HT-29 (cell line): ENCODE data around the gene EDEM2. TPM values are rescaled to one million over a fixed set of nuclear protein-coding genes. Genes with fewer than 3 reads are reported as not detected.
"Not testable (repeated sequence)": the region's sequence is repeated elsewhere in the genome, so short reads cannot be mapped to it uniquely, and the experiment has no call there.

Source experiments
- DNase-seq: peaks from one replicate; pipeline ENCODE4 v3.0.0-alpha.2; 2015; ENCODE audit warnings: low spot score
- small RNA-seq: library from RNA; depleted of rRNA; stranded (forward); fragments of <200 nt; gene quantifications from one replicate; pipeline ENCODE3, GENCODE V24; 2014
- total RNA-seq: library from RNA; depleted of rRNA; stranded (reverse); fragments of >200 nt; shearing (Covaris generic); gene quantifications from 2 replicates; pipeline ENCODE4 v1.2.3, GENCODE V29; 2014; rRNA removed

The EDEM2 gene
- total RNA-seq, 1 experiment from 2014 or later, result 38.0 TPM

- DNase-seq, result no peak
Measured at GRCh38 chr20:35087791-35088190, 59.3 kb downstream of the EDEM2 start.

- DNase-seq, result no peak
Measured at GRCh38 chr20:35087355-35087754, 59.8 kb downstream of the EDEM2 start.

- no peak for DNase-seq
Measured at GRCh38 chr20:35085477-35086225, 61.5 kb downstream of the EDEM2 start.

GRCh38 chr20:35084998-35085397, 62.1 kb downstream of the EDEM2 start:
- DNase-seq, result no peak

GRCh38 chr20:35080348-35080642, 66.8 kb downstream of the EDEM2 start:
- DNase-seq, result not testable (repeated sequence)

GRCh38 chr20:35079472-35080347, 67.4 kb downstream of the EDEM2 start:
- DNase-seq, result no peak

GRCh38 chr20:35077872-35078271, 69.3 kb downstream of the EDEM2 start:
- no peak for DNase-seq

GRCh38 chr20:35077341-35077740, 69.8 kb downstream of the EDEM2 start:
- no peak for DNase-seq

- DNase-seq, result not testable (repeated sequence)
Measured at GRCh38 chr20:35071436-35072153, 75.5 kb downstream of the EDEM2 start.

- no peak for DNase-seq
Measured at GRCh38 chr20:35066194-35066593, 80.9 kb downstream of the EDEM2 start.

Small RNAs within 50 kb of the gene (small RNA-seq; reads per million reads assigned to genes)
- not detected for gene RF00275
- gene RNA5SP483, result not detected

Other genes with a start within 250 kb of the EDEM2 start
- gene GSS, start 191.5 kb downstream of the EDEM2 start, total RNA-seq, result 80.8 and 88.6 TPM in 2 replicates
- gene MYH7B, start 191.5 kb downstream of the EDEM2 start, total RNA-seq, result 0.08 and 0.15 TPM in 2 replicates
- 54.6 and 57.2 TPM in 2 replicates for gene TRPC4AP, start 54.5 kb downstream of the EDEM2 start, total RNA-seq
- gene PROCR, start 24.7 kb upstream of the EDEM2 start, total RNA-seq, result 117 and 130 TPM in 2 replicates
- gene MMP24, start 79.4 kb upstream of the EDEM2 start, total RNA-seq, result 5.7 and 6.3 TPM in 2 replicates
- 31.6 and 40.1 TPM in 2 replicates for gene MMP24OS, start 130.8 kb upstream of the EDEM2 start, total RNA-seq
- gene EIF6, start 137.4 kb upstream of the EDEM2 start, total RNA-seq, result 508 and 511 TPM in 2 replicates
- 0.37 and 0.81 TPM in 2 replicates for gene FAM83C, start 145.1 kb upstream of the EDEM2 start, total RNA-seq